NB4 (cell line): ENCODE data around the gene NALCN.

Experiments used
- CTCF ChIP-seq: IDR thresholded peaks from one replicate; pipeline ENCODE4 v1.5.1; 2012; ENCODE audit warnings: low read depth, low read length
- MAX ChIP-seq: IDR thresholded peaks from 2 replicates; pipeline ENCODE4 v1.6.1; 2011; ENCODE audit warnings: low read depth, low read length
- POLR2A ChIP-seq: IDR thresholded peaks from 2 replicates; pipeline ENCODE4 v1.6.1; 2011; ENCODE audit warnings: mild to moderate bottlenecking; ENCODE audit not compliant: insufficient read length; ENCODE audit errors: extremely low read depth

DNA sequence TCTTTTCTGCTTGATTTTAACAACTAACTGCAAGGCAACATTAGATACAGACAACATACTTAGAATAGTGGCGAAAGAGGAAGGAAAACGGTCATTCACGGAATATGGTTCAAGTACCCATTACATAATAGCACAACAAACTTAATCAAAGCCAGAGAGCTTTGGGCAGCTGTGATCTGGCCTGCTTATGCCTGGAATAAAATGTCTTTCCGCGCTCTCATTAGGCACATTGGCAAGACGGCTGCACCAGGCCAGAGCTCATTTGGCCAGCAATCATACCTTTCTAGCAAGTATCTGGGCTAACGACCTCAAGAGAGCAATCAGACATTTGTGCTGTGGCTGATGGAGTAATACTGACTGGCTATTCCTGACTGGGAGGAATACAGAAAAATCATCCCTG, 112.8 kb downstream of the NALCN start:
- TF ChIP-seq CTCF = no peak
- no peak for TF ChIP-seq MAX
- TF ChIP-seq POLR2A = no peak
